HepG2 (cell line): ENCODE measurements around the gene SLC25A25. TPM values are rescaled to one million over a fixed set of nuclear protein-coding genes. Genes with fewer than 3 reads are reported as not detected.

Experiments used
- HMGA1 ChIP-seq: sonication (generic); formaldehyde crosslinking; conservative IDR thresholded peaks from 2 replicates; pipeline ENCODE4 v1.4.0; 2020; ENCODE audit warnings: missing genetic modification reagents
- KLF6 ChIP-seq: IDR thresholded peaks from 2 replicates; pipeline ENCODE4 v1.8.0; 2016; ENCODE audit warnings: missing biosample characterization, missing genetic modification reagents
- PITX1 ChIP-seq: sonication (generic); formaldehyde crosslinking; IDR thresholded peaks from 2 replicates; pipeline ENCODE4 v1.5.1; 2020; ENCODE audit warnings: mild to moderate bottlenecking, missing genetic modification reagents
- POLR2G ChIP-seq: fragments of 200-400 bp; formaldehyde crosslinking; IDR thresholded peaks from 2 replicates; pipeline ENCODE4 v1.6.1; 2018; ENCODE audit warnings: mild to moderate bottlenecking, low read depth, low read length, moderate library complexity
- SAP130 ChIP-seq: IDR thresholded peaks from 2 replicates; pipeline ENCODE4 v1.6.1; 2016; ENCODE audit warnings: low read depth
- ZNF10 ChIP-seq: sonication (generic); formaldehyde crosslinking; IDR thresholded peaks from 2 replicates; pipeline ENCODE4 v1.4.0; 2020; ENCODE audit warnings: mild to moderate bottlenecking, low read depth, missing genetic modification reagents, borderline replicate concordance
- ZNF382 ChIP-seq: sonication (generic); formaldehyde crosslinking; IDR thresholded peaks from 2 replicates; pipeline ENCODE4 v1.5.0; 2020; ENCODE audit warnings: missing genetic modification reagents, mild to moderate bottlenecking, borderline replicate concordance
- ZNF501 ChIP-seq: sonication (generic); formaldehyde crosslinking; IDR thresholded peaks from 2 replicates; pipeline ENCODE4 v1.5.1; 2020; ENCODE audit warnings: mild to moderate bottlenecking, moderate library complexity, missing genetic modification reagents
- ZNF619 ChIP-seq: sonication (generic); formaldehyde crosslinking; IDR thresholded peaks from 2 replicates; pipeline ENCODE4 v1.4.0; 2020; ENCODE audit warnings: mild to moderate bottlenecking, missing genetic modification reagents
- polyA plus RNA-seq, 8 experiments: library from polyadenylated mRNA; depleted of rRNA in 3 of 8; stranded (reverse) in 7 of 8; unstranded in 1 of 8; fragments of >200 nt; fragmentation: Illumina TruSeq in 4 of 8; extraction: Trizol in 4 of 8; gene quantifications; 2 replicates each; pipeline versions ENCODE4 v1.2.1 to v1.2.3, GENCODE V29; 2011 to 2016; ENCODE audit warnings: low read depth in 4 of 8, missing spikeins in 1 of 8, mixed read lengths in 1 of 8; ENCODE audit not compliant: insufficient read depth in 1 of 8
- total RNA-seq, 5 experiments: library from RNA; depleted of rRNA; stranded (reverse); fragments of >200 nt; fragmentation: Illumina TruSeq; extraction: Trizol; gene quantifications; 2 replicates each; pipeline ENCODE4 v1.2.3, GENCODE V29; 2016; ENCODE audit warnings: low read depth in 1 of 5
- TF ChIP-seq, protein P1 (sequence below): sonication (generic); formaldehyde crosslinking; IDR thresholded peaks from 2 replicates; pipeline ENCODE4 v1.4.0; 2020; ENCODE audit warnings: missing genetic modification reagents, borderline replicate concordance
- TF ChIP-seq, protein P2 (sequence below): sonication (generic); formaldehyde crosslinking; IDR thresholded peaks from 2 replicates; pipeline ENCODE4 v1.4.0; 2020; ENCODE audit warnings: missing genetic modification reagents
- TF ChIP-seq, protein P3 (sequence below): sonication (generic); formaldehyde crosslinking; IDR thresholded peaks from 2 replicates; pipeline ENCODE4 v1.4.0; 2020; ENCODE audit warnings: missing genetic modification reagents
- TF ChIP-seq, protein P4 (sequence below): sonication (generic); formaldehyde crosslinking; IDR thresholded peaks from 2 replicates; pipeline ENCODE4 v1.4.0; 2020; ENCODE audit warnings: missing genetic modification reagents
- TF ChIP-seq, protein P5 (sequence below): sonication (generic); formaldehyde crosslinking; IDR thresholded peaks from 2 replicates; pipeline ENCODE4 v1.5.1; 2020; ENCODE audit warnings: mild to moderate bottlenecking, missing genetic modification reagents, moderate library complexity

SLC25A25 gene
- total and polyA plus RNA-seq, 2 of the 13 experiments (the other 11 are each of a cell fraction or from before 2014, with no cell fraction given), result 10.5 to 24.8 TPM

DNA sequence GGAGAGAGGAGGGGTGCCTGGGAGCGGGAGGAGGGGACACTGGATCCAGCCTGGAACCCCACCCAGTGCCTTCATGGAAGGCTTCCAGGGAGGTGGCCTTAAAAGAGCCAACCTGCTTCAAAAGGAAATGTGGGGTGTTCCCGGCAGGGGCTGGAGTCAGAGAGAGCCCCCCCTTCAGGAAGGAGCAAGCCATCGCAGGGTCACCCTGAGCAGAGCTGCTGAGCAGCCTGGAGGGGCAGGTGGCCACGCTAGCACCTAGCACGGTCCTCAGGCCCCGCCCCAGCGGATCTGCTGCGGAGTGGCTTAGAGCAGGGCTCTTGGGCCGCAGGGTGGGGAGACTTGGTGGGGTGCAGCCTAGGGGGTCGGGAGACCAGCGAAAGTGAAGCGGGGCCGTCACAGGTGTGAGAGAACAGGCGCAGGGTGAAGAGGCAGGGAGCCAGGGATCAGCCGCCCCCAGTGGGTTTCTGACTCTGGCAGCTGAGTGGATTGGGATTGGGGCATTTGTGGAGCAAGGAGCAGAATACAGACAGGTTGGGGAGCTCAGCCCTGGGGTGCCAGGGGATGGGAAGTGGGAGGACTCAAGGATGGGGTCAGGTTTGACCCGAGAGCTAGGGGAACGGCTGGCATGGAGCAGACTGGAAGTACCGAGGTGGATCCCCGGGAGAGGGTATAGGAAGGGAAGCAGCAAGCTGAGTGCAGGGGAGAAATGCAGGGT, 82.7 kb downstream of the SLC25A25 start (continued):
- TF ChIP-seq, protein P1, sequence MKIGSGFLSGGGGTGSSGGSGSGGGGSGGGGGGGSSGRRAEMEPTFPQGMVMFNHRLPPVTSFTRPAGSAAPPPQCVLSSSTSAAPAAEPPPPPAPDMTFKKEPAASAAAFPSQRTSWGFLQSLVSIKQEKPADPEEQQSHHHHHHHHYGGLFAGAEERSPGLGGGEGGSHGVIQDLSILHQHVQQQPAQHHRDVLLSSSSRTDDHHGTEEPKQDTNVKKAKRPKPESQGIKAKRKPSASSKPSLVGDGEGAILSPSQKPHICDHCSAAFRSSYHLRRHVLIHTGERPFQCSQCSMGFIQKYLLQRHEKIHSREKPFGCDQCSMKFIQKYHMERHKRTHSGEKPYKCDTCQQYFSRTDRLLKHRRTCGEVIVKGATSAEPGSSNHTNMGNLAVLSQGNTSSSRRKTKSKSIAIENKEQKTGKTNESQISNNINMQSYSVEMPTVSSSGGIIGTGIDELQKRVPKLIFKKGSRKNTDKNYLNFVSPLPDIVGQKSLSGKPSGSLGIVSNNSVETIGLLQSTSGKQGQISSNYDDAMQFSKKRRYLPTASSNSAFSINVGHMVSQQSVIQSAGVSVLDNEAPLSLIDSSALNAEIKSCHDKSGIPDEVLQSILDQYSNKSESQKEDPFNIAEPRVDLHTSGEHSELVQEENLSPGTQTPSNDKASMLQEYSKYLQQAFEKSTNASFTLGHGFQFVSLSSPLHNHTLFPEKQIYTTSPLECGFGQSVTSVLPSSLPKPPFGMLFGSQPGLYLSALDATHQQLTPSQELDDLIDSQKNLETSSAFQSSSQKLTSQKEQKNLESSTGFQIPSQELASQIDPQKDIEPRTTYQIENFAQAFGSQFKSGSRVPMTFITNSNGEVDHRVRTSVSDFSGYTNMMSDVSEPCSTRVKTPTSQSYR, result 0 out of 2 replicates have a peak, but pooled peaks have one; percentile 16
- TF ChIP-seq, protein P2, sequence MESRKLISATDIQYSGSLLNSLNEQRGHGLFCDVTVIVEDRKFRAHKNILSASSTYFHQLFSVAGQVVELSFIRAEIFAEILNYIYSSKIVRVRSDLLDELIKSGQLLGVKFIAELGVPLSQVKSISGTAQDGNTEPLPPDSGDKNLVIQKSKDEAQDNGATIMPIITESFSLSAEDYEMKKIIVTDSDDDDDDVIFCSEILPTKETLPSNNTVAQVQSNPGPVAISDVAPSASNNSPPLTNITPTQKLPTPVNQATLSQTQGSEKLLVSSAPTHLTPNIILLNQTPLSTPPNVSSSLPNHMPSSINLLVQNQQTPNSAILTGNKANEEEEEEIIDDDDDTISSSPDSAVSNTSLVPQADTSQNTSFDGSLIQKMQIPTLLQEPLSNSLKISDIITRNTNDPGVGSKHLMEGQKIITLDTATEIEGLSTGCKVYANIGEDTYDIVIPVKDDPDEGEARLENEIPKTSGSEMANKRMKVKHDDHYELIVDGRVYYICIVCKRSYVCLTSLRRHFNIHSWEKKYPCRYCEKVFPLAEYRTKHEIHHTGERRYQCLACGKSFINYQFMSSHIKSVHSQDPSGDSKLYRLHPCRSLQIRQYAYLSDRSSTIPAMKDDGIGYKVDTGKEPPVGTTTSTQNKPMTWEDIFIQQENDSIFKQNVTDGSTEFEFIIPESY (CRISPR knock-in tag), result no peak
- TF ChIP-seq POLR2G, result no peak
- TF ChIP-seq PITX1, result 0 out of 2 replicates have a peak, but pooled peaks have one; percentile 37
- TF ChIP-seq, protein P3, sequence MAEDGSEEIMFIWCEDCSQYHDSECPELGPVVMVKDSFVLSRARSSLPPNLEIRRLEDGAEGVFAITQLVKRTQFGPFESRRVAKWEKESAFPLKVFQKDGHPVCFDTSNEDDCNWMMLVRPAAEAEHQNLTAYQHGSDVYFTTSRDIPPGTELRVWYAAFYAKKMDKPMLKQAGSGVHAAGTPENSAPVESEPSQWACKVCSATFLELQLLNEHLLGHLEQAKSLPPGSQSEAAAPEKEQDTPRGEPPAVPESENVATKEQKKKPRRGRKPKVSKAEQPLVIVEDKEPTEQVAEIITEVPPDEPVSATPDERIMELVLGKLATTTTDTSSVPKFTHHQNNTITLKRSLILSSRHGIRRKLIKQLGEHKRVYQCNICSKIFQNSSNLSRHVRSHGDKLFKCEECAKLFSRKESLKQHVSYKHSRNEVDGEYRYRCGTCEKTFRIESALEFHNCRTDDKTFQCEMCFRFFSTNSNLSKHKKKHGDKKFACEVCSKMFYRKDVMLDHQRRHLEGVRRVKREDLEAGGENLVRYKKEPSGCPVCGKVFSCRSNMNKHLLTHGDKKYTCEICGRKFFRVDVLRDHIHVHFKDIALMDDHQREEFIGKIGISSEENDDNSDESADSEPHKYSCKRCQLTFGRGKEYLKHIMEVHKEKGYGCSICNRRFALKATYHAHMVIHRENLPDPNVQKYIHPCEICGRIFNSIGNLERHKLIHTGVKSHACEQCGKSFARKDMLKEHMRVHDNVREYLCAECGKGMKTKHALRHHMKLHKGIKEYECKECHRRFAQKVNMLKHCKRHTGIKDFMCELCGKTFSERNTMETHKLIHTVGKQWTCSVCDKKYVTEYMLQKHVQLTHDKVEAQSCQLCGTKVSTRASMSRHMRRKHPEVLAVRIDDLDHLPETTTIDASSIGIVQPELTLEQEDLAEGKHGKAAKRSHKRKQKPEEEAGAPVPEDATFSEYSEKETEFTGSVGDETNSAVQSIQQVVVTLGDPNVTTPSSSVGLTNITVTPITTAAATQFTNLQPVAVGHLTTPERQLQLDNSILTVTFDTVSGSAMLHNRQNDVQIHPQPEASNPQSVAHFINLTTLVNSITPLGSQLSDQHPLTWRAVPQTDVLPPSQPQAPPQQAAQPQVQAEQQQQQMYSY (CRISPR knock-in tag), result 0 out of 2 replicates have a peak, but pooled peaks have one; percentile 55
- 0 out of 2 replicates have a peak, but pooled peaks have one; percentile 40 for TF ChIP-seq ZNF501 (CRISPR knock-in tag)
- no peak for TF ChIP-seq HMGA1 (CRISPR knock-in tag)
- 0 out of 2 replicates have a peak, but pooled peaks have one; percentile 15 for TF ChIP-seq SAP130 (CRISPR knock-in tag)
- TF ChIP-seq ZNF10 (CRISPR knock-in tag), result no peak
- no peak for TF ChIP-seq ZNF619 (CRISPR knock-in tag)
- TF ChIP-seq, protein P4, sequence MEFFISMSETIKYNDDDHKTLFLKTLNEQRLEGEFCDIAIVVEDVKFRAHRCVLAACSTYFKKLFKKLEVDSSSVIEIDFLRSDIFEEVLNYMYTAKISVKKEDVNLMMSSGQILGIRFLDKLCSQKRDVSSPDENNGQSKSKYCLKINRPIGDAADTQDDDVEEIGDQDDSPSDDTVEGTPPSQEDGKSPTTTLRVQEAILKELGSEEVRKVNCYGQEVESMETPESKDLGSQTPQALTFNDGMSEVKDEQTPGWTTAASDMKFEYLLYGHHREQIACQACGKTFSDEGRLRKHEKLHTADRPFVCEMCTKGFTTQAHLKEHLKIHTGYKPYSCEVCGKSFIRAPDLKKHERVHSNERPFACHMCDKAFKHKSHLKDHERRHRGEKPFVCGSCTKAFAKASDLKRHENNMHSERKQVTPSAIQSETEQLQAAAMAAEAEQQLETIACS (CRISPR knock-in tag), result no peak
- TF ChIP-seq KLF6, result no peak
- TF ChIP-seq, protein P5, sequence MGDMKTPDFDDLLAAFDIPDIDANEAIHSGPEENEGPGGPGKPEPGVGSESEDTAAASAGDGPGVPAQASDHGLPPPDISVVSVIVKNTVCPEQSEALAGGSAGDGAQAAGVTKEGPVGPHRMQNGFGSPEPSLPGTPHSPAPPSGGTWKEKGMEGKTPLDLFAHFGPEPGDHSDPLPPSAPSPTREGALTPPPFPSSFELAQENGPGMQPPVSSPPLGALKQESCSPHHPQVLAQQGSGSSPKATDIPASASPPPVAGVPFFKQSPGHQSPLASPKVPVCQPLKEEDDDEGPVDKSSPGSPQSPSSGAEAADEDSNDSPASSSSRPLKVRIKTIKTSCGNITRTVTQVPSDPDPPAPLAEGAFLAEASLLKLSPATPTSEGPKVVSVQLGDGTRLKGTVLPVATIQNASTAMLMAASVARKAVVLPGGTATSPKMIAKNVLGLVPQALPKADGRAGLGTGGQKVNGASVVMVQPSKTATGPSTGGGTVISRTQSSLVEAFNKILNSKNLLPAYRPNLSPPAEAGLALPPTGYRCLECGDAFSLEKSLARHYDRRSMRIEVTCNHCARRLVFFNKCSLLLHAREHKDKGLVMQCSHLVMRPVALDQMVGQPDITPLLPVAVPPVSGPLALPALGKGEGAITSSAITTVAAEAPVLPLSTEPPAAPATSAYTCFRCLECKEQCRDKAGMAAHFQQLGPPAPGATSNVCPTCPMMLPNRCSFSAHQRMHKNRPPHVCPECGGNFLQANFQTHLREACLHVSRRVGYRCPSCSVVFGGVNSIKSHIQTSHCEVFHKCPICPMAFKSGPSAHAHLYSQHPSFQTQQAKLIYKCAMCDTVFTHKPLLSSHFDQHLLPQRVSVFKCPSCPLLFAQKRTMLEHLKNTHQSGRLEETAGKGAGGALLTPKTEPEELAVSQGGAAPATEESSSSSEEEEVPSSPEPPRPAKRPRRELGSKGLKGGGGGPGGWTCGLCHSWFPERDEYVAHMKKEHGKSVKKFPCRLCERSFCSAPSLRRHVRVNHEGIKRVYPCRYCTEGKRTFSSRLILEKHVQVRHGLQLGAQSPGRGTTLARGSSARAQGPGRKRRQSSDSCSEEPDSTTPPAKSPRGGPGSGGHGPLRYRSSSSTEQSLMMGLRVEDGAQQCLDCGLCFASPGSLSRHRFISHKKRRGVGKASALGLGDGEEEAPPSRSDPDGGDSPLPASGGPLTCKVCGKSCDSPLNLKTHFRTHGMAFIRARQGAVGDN, result peak; percentile 60
- no peak for TF ChIP-seq ZNF382 (CRISPR knock-in tag)
